ENCODE results near the gene CEP95.

GRCh38 chr17:64502021-64502420, 4.8 kb upstream of the CEP95 start:
- TF ChIP-seq CTCF (IDR thresholded peaks at IDR 0.05), result no peak
- no peak for TF ChIP-seq POLR2AphosphoS5 (IDR thresholded peaks at IDR 0.05; ENCODE audit: insufficient read depth in 1 of 2, low read depth in 1 of 2)
- TF ChIP-seq POLR2A (IDR thresholded peaks at IDR 0.05), result no peak

All from vagina (tissue), 2 donors.